ENCODE measurements around the gene KLF2. TPM values are rescaled to one million over a fixed set of nuclear protein-coding genes. Genes with fewer than 3 reads are reported as not detected.
"Not testable (repeated sequence)": the region's sequence is repeated elsewhere in the genome, so short reads cannot be mapped to it uniquely, and the experiment has no call there.

The KLF2 gene
- total RNA-seq, 2 donors from 2014 or later = 12.9 to 18.7 TPM

DNA sequence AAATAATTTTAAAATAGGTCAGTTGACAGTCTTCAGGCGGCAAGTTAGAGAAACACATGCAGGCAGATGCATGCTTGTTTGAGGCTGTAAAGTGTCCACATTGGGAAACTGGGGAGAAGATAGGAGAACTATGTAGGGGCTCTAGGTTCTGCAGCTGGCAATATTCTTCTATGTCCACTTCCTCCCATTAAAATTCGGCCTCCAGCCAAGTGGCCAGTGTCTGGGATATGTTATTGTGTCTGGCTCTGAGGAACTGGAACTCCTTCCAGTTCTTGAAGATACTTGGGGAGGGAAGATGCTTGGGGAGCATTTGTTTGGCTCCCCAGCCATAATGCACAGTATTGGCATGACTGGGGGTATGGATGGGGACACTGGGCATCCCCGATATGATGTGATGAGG is 20.9 kb upstream of the KLF2 start:
- TF ChIP-seq, protein P1, sequence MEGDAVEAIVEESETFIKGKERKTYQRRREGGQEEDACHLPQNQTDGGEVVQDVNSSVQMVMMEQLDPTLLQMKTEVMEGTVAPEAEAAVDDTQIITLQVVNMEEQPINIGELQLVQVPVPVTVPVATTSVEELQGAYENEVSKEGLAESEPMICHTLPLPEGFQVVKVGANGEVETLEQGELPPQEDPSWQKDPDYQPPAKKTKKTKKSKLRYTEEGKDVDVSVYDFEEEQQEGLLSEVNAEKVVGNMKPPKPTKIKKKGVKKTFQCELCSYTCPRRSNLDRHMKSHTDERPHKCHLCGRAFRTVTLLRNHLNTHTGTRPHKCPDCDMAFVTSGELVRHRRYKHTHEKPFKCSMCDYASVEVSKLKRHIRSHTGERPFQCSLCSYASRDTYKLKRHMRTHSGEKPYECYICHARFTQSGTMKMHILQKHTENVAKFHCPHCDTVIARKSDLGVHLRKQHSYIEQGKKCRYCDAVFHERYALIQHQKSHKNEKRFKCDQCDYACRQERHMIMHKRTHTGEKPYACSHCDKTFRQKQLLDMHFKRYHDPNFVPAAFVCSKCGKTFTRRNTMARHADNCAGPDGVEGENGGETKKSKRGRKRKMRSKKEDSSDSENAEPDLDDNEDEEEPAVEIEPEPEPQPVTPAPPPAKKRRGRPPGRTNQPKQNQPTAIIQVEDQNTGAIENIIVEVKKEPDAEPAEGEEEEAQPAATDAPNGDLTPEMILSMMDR (IDR thresholded peaks at IDR 0.05) = no peak
- no peaks in the 10 kb centered on the region for H3K4me1 ChIP-seq
- no peak overlapping the region for H3K9ac ChIP-seq (ENCODE audit: low read depth in 2 of 2, low read length in 2 of 2)
- H3K4me3 ChIP-seq = no peak overlapping the region
- no peak overlapping the region for H3K27ac ChIP-seq
- no peaks in the 10 kb centered on the region for H3K9me3 ChIP-seq
- H3K36me3 ChIP-seq = no peaks in the 10 kb centered on the region
- no peak for DNase-seq
- no peaks in the 10 kb centered on the region for H3K27me3 ChIP-seq
- intact Hi-C loops (cut with DNase I) = no loop called here

DNA sequence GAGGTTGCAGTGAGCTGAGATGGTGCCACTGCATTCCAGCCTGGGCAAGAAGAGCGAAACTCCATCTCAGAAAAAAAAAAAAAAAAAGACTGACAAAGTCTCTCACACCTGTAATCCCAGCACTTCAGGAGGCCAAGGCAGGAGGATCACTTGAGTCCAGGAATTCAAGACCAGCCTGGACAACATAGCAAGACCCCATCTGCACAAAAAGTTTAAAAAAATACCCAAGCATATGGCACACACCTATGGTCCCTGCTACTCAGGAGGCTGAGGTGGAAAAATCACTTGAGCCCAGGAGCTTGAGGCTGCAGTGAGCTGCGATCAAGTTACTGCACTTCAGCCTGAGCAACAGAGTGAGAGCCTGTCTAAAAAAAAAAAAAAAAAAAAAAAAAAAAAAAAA is 20.1 kb upstream of the KLF2 start:
- intact Hi-C loops (cut with DNase I) = not testable (repeated sequence)

DNA sequence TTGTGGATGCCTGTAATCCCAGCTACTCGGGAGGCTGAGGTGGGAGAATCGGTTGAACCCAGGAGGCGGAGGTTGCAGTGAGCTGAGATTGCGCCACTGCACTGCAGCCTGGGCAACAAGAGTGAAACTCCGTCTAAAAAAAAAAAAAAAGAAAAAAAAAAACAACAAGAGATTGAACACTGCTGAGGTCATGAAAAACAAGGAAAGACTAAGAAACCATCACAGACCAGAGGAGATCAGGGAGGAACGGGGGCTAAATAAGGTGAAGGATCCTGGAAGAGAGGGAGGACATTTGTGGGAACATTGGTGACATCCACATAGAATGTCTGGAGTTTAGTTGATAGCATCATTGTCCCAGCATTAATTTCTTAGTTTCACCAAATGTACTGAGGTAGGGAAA is 19.6 kb upstream of the KLF2 start:
- H3K36me3 ChIP-seq; H3K4me3 ChIP-seq; H3K4me1 ChIP-seq; intact Hi-C loops (cut with DNase I); H3K9ac ChIP-seq (ENCODE audit: low read depth in 2 of 2, low read length in 2 of 2); H3K27me3 ChIP-seq; H3K9me3 ChIP-seq; H3K27ac ChIP-seq; DNase-seq: not testable (repeated sequence)

More for the DNA sequence above, 20.1 kb upstream of the KLF2 start:
- not testable (repeated sequence) for H3K9me3 ChIP-seq; H3K9ac ChIP-seq (ENCODE audit: low read depth in 2 of 2, low read length in 2 of 2); H3K27me3 ChIP-seq; DNase-seq; H3K4me3 ChIP-seq; H3K36me3 ChIP-seq; H3K4me1 ChIP-seq; H3K27ac ChIP-seq

DNA sequence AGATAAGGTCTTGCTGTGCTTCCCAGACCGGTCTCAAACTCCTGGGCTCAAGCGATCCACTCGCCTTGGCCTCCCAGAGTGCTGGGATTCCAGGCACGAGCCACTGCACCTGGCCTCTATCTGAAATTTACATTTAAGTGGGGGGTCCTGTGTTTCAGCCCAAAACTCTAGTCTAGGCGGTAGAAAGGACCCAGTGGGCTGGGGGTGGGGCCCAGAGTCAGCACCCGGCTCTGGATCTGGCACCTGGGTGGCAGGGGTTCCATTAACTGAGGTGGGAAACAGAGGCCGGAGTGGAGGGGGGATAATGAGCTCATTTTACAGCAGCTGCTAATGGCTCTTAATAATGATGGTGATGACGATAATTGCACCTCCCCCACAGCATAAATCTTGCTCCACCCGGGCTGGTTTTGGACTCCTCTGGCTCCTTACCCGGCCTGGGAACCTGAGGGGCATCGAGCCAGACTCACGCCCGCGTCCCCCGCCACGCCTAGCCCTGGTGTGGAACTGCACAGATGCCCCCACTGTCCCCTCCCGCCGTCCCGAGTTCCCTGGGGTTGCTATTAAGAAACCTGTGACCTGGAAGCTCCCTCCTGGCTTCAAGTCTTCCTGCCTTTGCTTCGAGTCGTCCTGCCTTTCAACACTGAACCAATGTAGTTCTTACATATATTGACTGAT is 17.8 kb upstream of the KLF2 start:
- H3K27ac ChIP-seq = no peak overlapping the region
- TF ChIP-seq, protein P1 (IDR thresholded peaks at IDR 0.05) = no peak
- DNase-seq = no peak
- no peaks in the 10 kb centered on the region for H3K36me3 ChIP-seq
- intact Hi-C loops (cut with DNase I) = no loop called here
- no peak overlapping the region for H3K4me3 ChIP-seq
- no peak overlapping the region for H3K9ac ChIP-seq (ENCODE audit: low read depth in 2 of 2, low read length in 2 of 2)
- no peaks in the 10 kb centered on the region for H3K27me3 ChIP-seq
- no peaks in the 10 kb centered on the region for H3K9me3 ChIP-seq
- no peaks in the 10 kb centered on the region for H3K4me1 ChIP-seq

DNA sequence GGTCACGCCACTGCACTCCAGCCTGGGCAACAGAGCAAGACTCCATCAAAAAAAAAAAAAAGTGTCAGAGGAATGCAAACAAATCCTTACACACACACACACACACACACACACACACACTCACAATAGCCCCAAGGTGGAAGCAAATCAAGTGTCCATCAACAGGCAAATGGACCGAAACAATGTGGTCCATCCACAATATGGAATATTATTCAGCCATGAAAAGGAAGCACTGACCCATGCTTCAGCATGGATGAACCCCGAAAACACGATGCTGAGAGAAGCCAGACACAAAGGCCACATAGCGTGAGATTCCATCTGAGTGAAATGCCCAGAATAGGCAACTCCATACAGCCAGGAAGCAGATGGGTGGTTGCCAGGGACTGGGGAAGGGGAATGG is 16.5 kb upstream of the KLF2 start:
- no peak overlapping the region for H3K9ac ChIP-seq (ENCODE audit: low read depth in 2 of 2, low read length in 2 of 2)
- intact Hi-C loops (cut with DNase I) = no loop called here
- TF ChIP-seq, protein P1 (IDR thresholded peaks at IDR 0.05) = no peak

DNA sequence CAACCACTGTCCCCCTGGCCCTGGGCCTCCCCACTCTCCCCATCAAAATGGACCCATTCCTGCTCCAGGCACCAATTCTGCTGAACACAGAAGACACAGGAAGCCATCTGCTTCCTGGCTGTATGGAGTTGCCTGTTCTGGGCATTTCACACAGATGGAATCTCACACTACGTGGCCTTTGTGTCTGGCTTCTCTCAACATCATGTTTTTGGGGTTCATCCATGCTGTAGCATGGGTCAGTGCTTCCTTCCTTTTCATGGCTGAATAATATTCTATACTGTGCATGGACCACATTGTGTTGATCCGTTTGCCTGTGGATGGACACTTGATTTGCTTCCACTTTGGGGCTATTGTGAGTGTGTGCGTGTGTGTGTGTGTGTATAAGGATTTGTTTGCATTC is 15.0 kb upstream of the KLF2 start:
- no peaks in the 10 kb centered on the region for H3K27me3 ChIP-seq
- intact Hi-C loops (cut with DNase I) = no loop called here
- TF ChIP-seq, protein P1 (IDR thresholded peaks at IDR 0.05) = no peak
- H3K27ac ChIP-seq = no peak overlapping the region
- H3K9me3 ChIP-seq = no peaks in the 10 kb centered on the region
- no peaks in the 10 kb centered on the region for H3K36me3 ChIP-seq
- DNase-seq = no peak
- no peak overlapping the region for H3K4me3 ChIP-seq
- H3K4me1 ChIP-seq = no peaks in the 10 kb centered on the region
- H3K9ac ChIP-seq (ENCODE audit: low read depth in 2 of 2, low read length in 2 of 2) = no peak overlapping the region

More for the DNA sequence above, 16.5 kb upstream of the KLF2 start:
- no peaks in the 10 kb centered on the region for H3K36me3 ChIP-seq
- H3K27me3 ChIP-seq = no peaks in the 10 kb centered on the region
- H3K27ac ChIP-seq = no peak overlapping the region
- DNase-seq = no peak
- no peak overlapping the region for H3K4me3 ChIP-seq
- no peaks in the 10 kb centered on the region for H3K4me1 ChIP-seq
- H3K9me3 ChIP-seq = no peaks in the 10 kb centered on the region
